Naive thymus-derived CD4-positive, alpha-beta T cell (primary cell): ENCODE data around the gene SPECC1. TPM values are rescaled to one million over a fixed set of nuclear protein-coding genes. Genes with fewer than 3 reads are reported as not detected.
"Not testable (repeated sequence)": the region's sequence is repeated elsewhere in the genome, so short reads cannot be mapped to it uniquely, and the experiment has no call there.

ENCODE experiments used
- ATAC-seq: fragments of 150-1000 bp; cut with Tn5 transposase; 2 replicates; pipeline ENCODE4 v1.10.0; 2021; ENCODE audit warnings: mild to moderate bottlenecking, moderate library complexity
- CTCF ChIA-PET: fragments of 350-600 bp; sonication (Branson Sonifier 250); formaldehyde crosslinking; loops from one replicate; lab custom pipeline; 2021; ENCODE audit warnings: antibody characterized with exemption; lab: Charles Lee
- POLR2A ChIA-PET: fragments of 350-600 bp; sonication (Branson Sonifier 250); formaldehyde crosslinking; loops from one replicate; lab custom pipeline; 2021; ENCODE audit warnings: antibody characterized with exemption, inconsistent platforms; lab: Charles Lee
- DNase-seq, 9 donors: peaks; one replicate each; pipeline versions ENCODE4 v3.0.0 to v3.0.0-alpha.2; 2020 to 2022; ENCODE audit warnings: mixed read lengths in 1 of 9
- H3K27ac ChIP-seq: one replicate; pipeline ENCODE4 v1.7.0; 2013; ENCODE audit warnings: mild to moderate bottlenecking, low read depth, low read length, moderate library complexity
- H3K27me3 ChIP-seq, 2 donors: one replicate each; pipeline ENCODE4 v1.7.0; 2013; ENCODE audit warnings: low read length in 2 of 2, mild to moderate bottlenecking in 2 of 2, moderate library complexity in 2 of 2; ENCODE audit not compliant: control insufficient read depth in 2 of 2, insufficient read depth in 2 of 2
- H3K36me3 ChIP-seq, 3 experiments: 1 replicate in 2 of 3; 2 replicates in 1 of 3; pipeline ENCODE4 v1.7.0; 2013; ENCODE audit warnings: low read length in 3 of 3, mild to moderate bottlenecking in 3 of 3, moderate library complexity in 1 of 3; ENCODE audit not compliant: insufficient read depth in 3 of 3, control insufficient read depth in 2 of 3
- H3K4me1 ChIP-seq, 2 donors: one replicate each; pipeline ENCODE4 v1.7.0; 2013; ENCODE audit warnings: low read length in 2 of 2, mild to moderate bottlenecking in 2 of 2, moderate library complexity in 1 of 2; ENCODE audit not compliant: control insufficient read depth in 2 of 2, insufficient read depth in 2 of 2
- H3K4me3 ChIP-seq: 2 replicates; pipeline ENCODE4 v1.7.0; 2013; ENCODE audit warnings: mild to moderate bottlenecking, low read length
- H3K9me3 ChIP-seq, 3 experiments: 1 replicate in 2 of 3; 2 replicates in 1 of 3; pipeline ENCODE4 v1.7.0; 2013; ENCODE audit warnings: low read length in 3 of 3; ENCODE audit not compliant: control insufficient read depth in 2 of 3
- H3K27ac Mint-ChIP-seq, 9 donors: one replicate each; pipeline ENCODE4 v1.8.0; 2020 to 2022; ENCODE audit warnings: mixed read lengths in 9 of 9, mild to moderate bottlenecking in 8 of 9, moderate library complexity in 5 of 9, inconsistent platforms in 2 of 9
- H3K27me3 Mint-ChIP-seq, 5 donors: one replicate each; pipeline ENCODE4 v1.8.0; 2021 to 2022; ENCODE audit warnings: mixed read lengths in 5 of 5, mild to moderate bottlenecking in 1 of 5
- H3K36me3 Mint-ChIP-seq, 5 donors: one replicate each; pipeline ENCODE4 v1.8.0; 2020 to 2022; ENCODE audit warnings: mixed read lengths in 5 of 5, mild to moderate bottlenecking in 3 of 5, inconsistent platforms in 1 of 5
- H3K4me1 Mint-ChIP-seq, 7 donors: one replicate each; pipeline ENCODE4 v1.8.0; 2020 to 2022; ENCODE audit warnings: mixed read lengths in 7 of 7, mild to moderate bottlenecking in 3 of 7, inconsistent platforms in 1 of 7
- H3K4me3 Mint-ChIP-seq, 10 donors: one replicate each; pipeline ENCODE4 v1.8.0; 2020 to 2022; ENCODE audit warnings: mild to moderate bottlenecking in 10 of 10, mixed read lengths in 10 of 10, moderate library complexity in 6 of 10, inconsistent platforms in 2 of 10
- H3K9me3 Mint-ChIP-seq, 11 donors: one replicate each; pipeline ENCODE4 v1.8.0; 2020 to 2022; ENCODE audit warnings: mixed read lengths in 11 of 11, mild to moderate bottlenecking in 4 of 11, inconsistent platforms in 1 of 11, moderate library complexity in 1 of 11
- intact Hi-C, 2 donors: fragments of 100-400 bp; cut with micrococcal nuclease; formaldehyde crosslinking; loops; one replicate each; pipeline ENCODE4 v1.15.1; 2023
- polyA plus RNA-seq, 2 donors: library from polyadenylated mRNA; unstranded; fragments of 300-500 nt; fragmentation: Illumina TruSeq; gene quantifications; one replicate each; pipeline ENCODE4 v1.2.3, GENCODE V29; 2021
- total RNA-seq, 6 experiments: library from RNA in 5 of 6; stranded (reverse) in 5 of 6; gene quantifications; 1 replicate in 5 of 6; 2 replicates in 1 of 6; pipeline ENCODE4 v1.2.3 and lab custom pipeline; 2021 to 2026

Gene SPECC1
- total and polyA plus RNA-seq, 7 experiments from 2014 or later, result 1.2 to 37.5 (median 4.7) TPM

DNA sequence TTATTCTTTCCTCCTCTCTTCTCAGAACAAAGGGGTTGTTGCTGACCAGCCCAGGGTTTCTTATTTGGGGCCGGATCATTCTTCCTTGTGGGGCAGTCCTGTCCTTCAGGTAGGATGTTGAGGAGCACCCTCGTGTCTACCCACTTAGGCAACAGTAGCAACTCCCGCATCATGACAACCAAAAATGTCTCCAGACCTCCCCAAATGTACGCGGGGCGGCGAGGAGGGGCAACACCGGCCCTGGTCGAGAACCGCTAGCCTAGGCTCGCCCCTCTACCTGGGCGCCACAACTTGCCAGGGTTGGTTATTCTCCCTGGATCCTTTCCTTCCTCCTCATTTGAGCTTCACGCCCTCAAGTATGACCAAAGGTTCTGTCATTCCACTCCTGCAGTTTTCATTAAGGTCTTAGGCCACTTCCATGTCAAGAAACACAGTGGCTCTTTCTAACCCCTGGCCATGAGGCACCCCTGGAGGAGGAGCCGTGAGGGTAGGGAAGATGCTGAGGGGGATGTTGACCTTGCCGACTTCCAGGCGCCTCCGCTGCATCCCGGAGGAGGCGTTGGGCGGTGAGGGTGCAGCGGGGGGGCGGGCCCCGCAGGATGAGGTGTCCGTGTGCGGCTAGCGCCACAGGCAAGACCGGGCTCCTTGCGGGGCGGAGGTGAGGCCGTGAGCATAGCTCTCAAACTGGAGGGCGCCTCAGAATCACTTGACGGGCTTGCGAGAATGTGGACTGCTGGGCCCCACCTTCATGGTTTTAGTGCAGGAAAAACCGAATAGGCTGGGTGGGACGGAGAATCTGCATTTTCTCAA, 712 bp upstream of the SPECC1 start:
- CTCF ChIA-PET, result interaction anchor here (0.7 to 1.6 kb wide), 5 partner anchors 12 to 66 kb away, joined by 3 to 9 read pairs (median 4); partner anchors contain the start of gene AKAP10
- intact Hi-C loops, result loop anchor here (1.0 to 10.0 kb wide), 3 partner anchors 16 to 216 kb away; partner anchors contain the start of gene AKAP10 (in 2 of the 2)
- H3K27me3 Mint-ChIP-seq, result peaks cover 51 to 66% (median 61%) of the 10 kb centered on the region in 5 donors

DNA sequence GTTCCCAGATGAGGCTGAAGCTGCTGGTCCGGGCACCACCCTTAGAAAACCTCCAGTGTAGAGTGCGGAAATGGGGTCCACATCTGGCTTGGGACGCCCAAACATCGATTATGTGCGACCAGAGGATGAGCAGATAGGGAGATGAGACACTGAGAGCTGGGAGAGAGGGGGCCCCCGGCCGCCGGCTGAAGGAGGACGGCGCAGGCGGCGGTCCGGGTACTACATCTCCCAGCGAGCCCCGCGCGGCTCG, 182 bp upstream of the SPECC1 start:
- DNase-seq (peak in 2 of 9 donors; percentile 72 to 84), ATAC-seq (peak; percentile 36)
- Mint-ChIP-seq H3K4me3 (peak overlapping the region; percentile 86 to 97 (median 90)), H3K27me3 (peaks cover 56 to 71% (median 64%) of the 10 kb centered on the region in 5 donors), H3K27ac (peak overlapping the region in 5 of 9 donors; percentile 25 to 58 (median 42)), H3K36me3 (no peaks in the 10 kb centered on the region), H3K4me1 (peaks cover 6 to 17% (median 14%) of the 10 kb centered on the region in 7 donors), H3K9me3 (no peaks in the 10 kb centered on the region)
- POLR2A ChIA-PET, result interaction anchor here (1.4 kb wide), 1 partner anchor 31 kb away, joined by 9 read pairs; the partner anchor contains the start of gene AKAP10
- CTCF ChIA-PET, result interaction anchor here (0.7 to 1.6 kb wide), 4 partner anchors 13 to 33 kb away, joined by 3 to 9 read pairs (median 4); partner anchors contain the start of gene AKAP10
- Histone ChIP-seq H3K27ac (no peak overlapping the region), H3K4me3 (peak overlapping the region; percentile 85), H3K9me3 (no peaks in the 10 kb centered on the region), H3K27me3 (peaks cover 0 to 3% of the 10 kb centered on the region in 2 donors), H3K4me1 (no peaks in the 10 kb centered on the region), H3K36me3 (no peaks in the 10 kb centered on the region)
- intact Hi-C loops, result loop anchor here (1.0 to 10.0 kb wide), 3 partner anchors 17 to 216 kb away; partner anchors contain the start of gene AKAP10 (in 2 of the 2)

More for the DNA sequence above, 712 bp upstream of the SPECC1 start:
- Histone ChIP-seq H3K36me3 (no peaks in the 10 kb centered on the region), H3K4me1 (no peaks in the 10 kb centered on the region), H3K9me3 (no peaks in the 10 kb centered on the region), H3K27me3 (peaks cover 0 to 3% of the 10 kb centered on the region in 2 donors), H3K4me3 (peak overlapping the region; percentile 85), H3K27ac (no peak overlapping the region)
- Mint-ChIP-seq H3K27ac (peak overlapping the region in 4 of 9 donors; percentile 25 to 58 (median 47)), H3K4me3 (peak overlapping the region; percentile 86 to 97 (median 90)), H3K9me3 (no peaks in the 10 kb centered on the region), H3K36me3 (no peaks in the 10 kb centered on the region), H3K4me1 (peaks cover 6 to 17% (median 14%) of the 10 kb centered on the region in 7 donors)
- POLR2A ChIA-PET, result interaction anchor here (0.6 to 1.4 kb wide), 2 partner anchors 31 to 43 kb away, joined by 4 to 9 read pairs; partner anchors contain the start of gene AKAP10
- ATAC-seq, result peak; percentile 15
- peak in 1 of 9 donors; percentile 32 for DNase-seq

DNA sequence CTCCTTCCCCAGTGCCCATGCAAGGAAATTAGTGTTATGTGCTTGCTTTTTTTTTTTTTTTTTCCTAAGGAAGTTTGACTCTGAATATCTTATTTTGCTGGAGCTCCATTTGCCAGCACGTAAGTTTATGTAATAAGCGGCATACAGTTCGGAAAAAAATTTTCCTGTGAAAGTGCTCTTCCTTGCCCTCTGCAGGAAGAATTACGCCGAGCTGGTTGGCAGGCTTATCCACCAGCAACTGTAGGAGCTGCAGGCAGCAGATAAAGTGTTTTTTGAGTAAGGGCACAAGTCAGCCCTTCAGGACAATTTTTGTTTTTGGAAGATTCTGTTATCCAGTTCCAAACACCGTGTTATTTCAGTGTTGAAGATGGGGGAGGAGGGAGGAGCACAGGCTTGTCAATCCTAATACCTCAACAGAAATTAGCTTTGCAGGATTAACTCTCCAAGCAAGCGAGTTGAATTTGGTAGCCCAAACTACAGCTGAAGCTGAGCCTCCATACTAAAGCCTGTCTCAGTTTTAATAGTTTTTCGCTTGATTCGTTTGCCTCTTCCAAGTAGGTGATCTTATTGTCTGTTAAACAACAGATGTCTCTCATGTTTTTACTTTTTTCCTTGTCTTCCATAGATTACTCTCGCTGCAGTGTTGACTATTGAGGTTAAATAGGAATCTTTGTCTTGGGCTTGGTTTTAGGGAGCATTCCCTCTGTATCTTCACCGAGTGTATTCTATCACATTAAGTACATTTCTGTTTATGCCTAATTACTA, 1.1 kb downstream of the SPECC1 start:
- Mint-ChIP-seq H3K9me3 (no peaks in the 10 kb centered on the region), H3K27me3 (peaks cover 62 to 72% (median 70%) of the 10 kb centered on the region in 5 donors), H3K4me3 (peak overlapping the region; percentile 72 to 91 (median 85)), H3K27ac (peak overlapping the region in 2 of 9 donors; percentile 41 to 44), H3K4me1 (peaks cover 6 to 17% (median 14%) of the 10 kb centered on the region in 7 donors), H3K36me3 (no peaks in the 10 kb centered on the region)
- Histone ChIP-seq H3K27me3 (peaks cover 0 to 3% of the 10 kb centered on the region in 2 donors), H3K9me3 (no peaks in the 10 kb centered on the region), H3K36me3 (no peaks in the 10 kb centered on the region), H3K4me1 (no peaks in the 10 kb centered on the region), H3K27ac (no peak overlapping the region), H3K4me3 (peak overlapping the region; percentile 85)
- ATAC-seq, result no peak
- CTCF ChIA-PET, result interaction anchor here (0.7 to 2.1 kb wide), 4 partner anchors 18 to 648 kb away, joined by 3 to 14 read pairs (median 4); partner anchors contain the start of gene B9D1
- intact Hi-C loops, result no loop called here
- DNase-seq, result peak in 6 of 9 donors; percentile 5 to 24 (median 16)
- POLR2A ChIA-PET, result interaction anchor here (0.6 to 1.1 kb wide), 2 partner anchors 32 to 53 kb away, joined by 3 to 6 read pairs; partner anchors contain the start of gene AKAP10

DNA sequence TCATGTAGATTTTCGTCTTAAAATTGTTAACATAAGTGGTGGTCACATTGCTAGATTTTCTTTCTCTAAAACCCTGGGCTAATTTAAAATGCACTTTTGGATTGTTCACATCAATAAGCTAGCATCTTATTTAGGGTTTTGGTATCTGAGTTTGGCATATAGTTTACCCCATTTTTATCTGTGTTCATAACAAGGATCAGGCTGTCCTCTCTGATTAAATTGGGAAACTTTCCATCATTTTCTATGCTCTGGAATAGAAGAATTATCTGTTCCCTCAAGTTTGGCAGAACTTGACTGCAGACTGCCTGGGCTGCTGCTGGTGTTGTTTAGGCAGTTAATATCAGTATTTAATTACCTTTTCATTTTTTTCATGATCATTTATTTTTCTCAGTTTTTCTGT, 1.8 kb downstream of the SPECC1 start:
- H3K4me1 ChIP-seq, result no peaks in the 10 kb centered on the region
- Mint-ChIP-seq H3K4me3 (peak overlapping the region in 9 of 10 donors; percentile 60 to 91 (median 83)), H3K36me3 (no peaks in the 10 kb centered on the region), H3K9me3 (no peaks in the 10 kb centered on the region), H3K27me3 (peaks cover 59 to 72% (median 67%) of the 10 kb centered on the region in 5 donors), H3K4me1 (peaks cover 6 to 17% (median 14%) of the 10 kb centered on the region in 7 donors), H3K27ac (no peak overlapping the region)
- peaks cover 0 to 3% of the 10 kb centered on the region in 2 donors for H3K27me3 ChIP-seq
- CTCF ChIA-PET, result interaction anchor here (0.7 to 2.1 kb wide), 3 partner anchors 19 to 363 kb away, joined by 3 to 14 read pairs (median 3); no protein-coding TSS in a partner anchor
- POLR2A ChIA-PET, result no interaction called here
- H3K27ac ChIP-seq, result no peak overlapping the region
- no peak overlapping the region for H3K4me3 ChIP-seq
- intact Hi-C loops, result no loop called here
- DNase-seq, result no peak
- no peak for ATAC-seq
- H3K36me3 ChIP-seq, result no peaks in the 10 kb centered on the region
- no peaks in the 10 kb centered on the region for H3K9me3 ChIP-seq

DNA sequence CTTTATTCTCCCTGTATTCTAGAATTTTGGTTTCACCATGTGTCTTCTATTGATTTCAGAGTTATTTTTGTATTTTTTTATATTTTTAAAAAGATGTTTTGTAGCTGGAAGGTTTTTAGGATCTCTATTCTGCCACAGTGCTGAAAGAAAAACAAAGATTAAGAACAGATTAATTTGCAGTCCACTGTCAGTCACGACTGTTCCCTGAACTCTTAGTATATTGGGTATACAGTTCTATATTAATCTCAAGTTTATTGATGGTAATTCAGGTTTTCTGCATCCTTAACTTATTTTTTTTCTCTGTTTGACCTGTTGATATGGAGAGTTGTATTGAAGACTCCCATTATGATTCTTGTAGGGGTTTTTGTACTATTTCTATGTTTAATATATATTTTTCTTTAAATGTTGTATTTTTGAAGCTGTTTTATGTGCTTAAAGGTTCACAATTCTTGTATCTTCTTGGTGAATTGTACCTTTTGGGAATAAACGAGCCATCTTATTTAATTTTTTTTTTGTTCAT, 2.9 kb downstream of the SPECC1 start:
- Histone ChIP-seq H3K27me3 (peaks cover 0 to 3% of the 10 kb centered on the region in 2 donors), H3K4me3 (no peak overlapping the region), H3K27ac (no peak overlapping the region), H3K36me3 (no peaks in the 10 kb centered on the region), H3K4me1 (no peaks in the 10 kb centered on the region), H3K9me3 (no peaks in the 10 kb centered on the region)
- DNase-seq (no peak), ATAC-seq (no peak)
- Mint-ChIP-seq H3K27me3 (peaks cover 50 to 64% (median 57%) of the 10 kb centered on the region in 5 donors), H3K4me3 (no peak overlapping the region), H3K4me1 (peaks cover 6 to 17% (median 14%) of the 10 kb centered on the region in 7 donors), H3K36me3 (no peaks in the 10 kb centered on the region), H3K9me3 (no peaks in the 10 kb centered on the region), H3K27ac (no peak overlapping the region)
- POLR2A ChIA-PET, result no interaction called here
- CTCF ChIA-PET, result interaction anchor here (0.7 to 2.1 kb wide), 3 partner anchors 20 to 211 kb away, joined by 3 to 14 read pairs (median 3); no protein-coding TSS in a partner anchor
- intact Hi-C loops, result no loop called here

DNA sequence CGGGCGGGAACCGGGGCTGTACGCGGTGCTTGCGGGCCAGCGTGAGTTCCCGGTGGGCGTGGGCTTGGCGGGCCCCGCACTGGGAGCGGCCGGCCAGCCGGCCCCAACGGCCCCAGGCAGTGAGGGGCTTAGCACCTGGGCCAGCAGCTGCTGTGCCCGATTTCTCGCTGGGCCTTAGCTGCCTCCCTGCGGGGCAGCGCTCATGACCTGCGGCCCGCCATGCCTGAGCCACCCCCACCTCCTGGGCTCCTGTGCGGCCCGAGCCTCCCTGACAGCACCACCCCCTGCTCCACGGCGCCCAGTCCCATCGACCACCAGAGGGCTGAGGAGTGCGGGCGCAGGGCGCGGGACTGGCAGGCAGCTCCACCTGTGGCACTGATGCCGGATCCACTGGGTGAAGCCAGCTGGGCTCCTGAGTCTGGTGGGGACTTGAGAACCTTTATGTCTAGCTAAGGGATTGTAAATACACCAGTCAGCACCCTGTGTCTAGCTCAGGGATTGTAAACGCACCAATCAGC, 7.4 kb downstream of the SPECC1 start:
- H3K27me3 ChIP-seq, H3K4me1 Mint-ChIP-seq, H3K4me3 ChIP-seq, H3K4me3 Mint-ChIP-seq, H3K9me3 ChIP-seq, H3K36me3 ChIP-seq, H3K4me1 ChIP-seq, H3K27ac ChIP-seq, H3K9me3 Mint-ChIP-seq, DNase-seq, intact Hi-C loops, H3K36me3 Mint-ChIP-seq, ATAC-seq, CTCF ChIA-PET, POLR2A ChIA-PET, H3K27ac Mint-ChIP-seq: not testable (repeated sequence)
- peaks cover 29 to 47% (median 39%) of the 10 kb centered on the region in 5 donors for H3K27me3 Mint-ChIP-seq
